SKM-1 (cell line): ENCODE measurements around the gene KAT7.
"Not testable (repeated sequence)": the region's sequence is repeated elsewhere in the genome, so short reads cannot be mapped to it uniquely, and the experiment has no call there.

ENCODE experiments used
- DNase-seq: peaks from one replicate; lab custom pipeline; 2025; ENCODE audit not compliant: unreplicated experiment; lab: John Stamatoyannopoulos, UW

The KAT7 gene

GRCh38 chr17:49798182-49798581 lies 9.7 kb downstream of the KAT7 start:
- no peak for DNase-seq

GRCh38 chr17:49798738-49799137 lies 10.3 kb downstream of the KAT7 start:
- DNase-seq: no peak

- DNase-seq: no peak
Observed at GRCh38 chr17:49809056-49809455, 20.6 kb downstream of the KAT7 start.

GRCh38 chr17:49814781-49815529 lies 26.5 kb downstream of the KAT7 start:
- DNase-seq: no peak

- DNase-seq: no peak
Observed at GRCh38 chr17:49815761-49816281, 27.3 kb downstream of the KAT7 start.

GRCh38 chr17:49817993-49818392 lies 29.5 kb downstream of the KAT7 start:
- DNase-seq: no peak

GRCh38 chr17:49819138-49819537 lies 30.7 kb downstream of the KAT7 start:
- no peak for DNase-seq

GRCh38 chr17:49819651-49820050 lies 31.2 kb downstream of the KAT7 start:
- DNase-seq: no peak

GRCh38 chr17:49820773-49821172 lies 32.3 kb downstream of the KAT7 start:
- DNase-seq: no peak

GRCh38 chr17:49821466-49821865 lies 33.0 kb downstream of the KAT7 start:
- no peak for DNase-seq

GRCh38 chr17:49821916-49822315 lies 33.4 kb downstream of the KAT7 start:
- no peak for DNase-seq

- DNase-seq: no peak
Observed at GRCh38 chr17:49822829-49823228, 34.3 kb downstream of the KAT7 start.

- DNase-seq: no peak
Observed at GRCh38 chr17:49823614-49824013, 35.1 kb downstream of the KAT7 start.

GRCh38 chr17:49825645-49826044 lies 37.2 kb downstream of the KAT7 start:
- no peak for DNase-seq

- not testable (repeated sequence) for DNase-seq
Observed at GRCh38 chr17:49828325-49828724, 39.8 kb downstream of the KAT7 start.

- DNase-seq: no peak
Observed at GRCh38 chr17:49829026-49829425, 40.5 kb downstream of the KAT7 start.

- no peak for DNase-seq
Observed at GRCh38 chr17:49830605-49831004, 42.1 kb downstream of the KAT7 start.

- DNase-seq: no peak
Observed at GRCh38 chr17:49832840-49833599, 44.5 kb downstream of the KAT7 start.

- no peak for DNase-seq
Observed at GRCh38 chr17:49834118-49834743, 45.8 kb downstream of the KAT7 start.

- DNase-seq: no peak
Observed at GRCh38 chr17:49835472-49835871, 47.0 kb downstream of the KAT7 start.

- DNase-seq: no peak
Observed at GRCh38 chr17:49836111-49837030, 47.9 kb downstream of the KAT7 start.
